ENCODE data around the gene MAP1S.
"Not testable (repeated sequence)": the region's sequence is repeated elsewhere in the genome, so short reads cannot be mapped to it uniquely, and the experiment has no call there.

The MAP1S gene

DNA sequence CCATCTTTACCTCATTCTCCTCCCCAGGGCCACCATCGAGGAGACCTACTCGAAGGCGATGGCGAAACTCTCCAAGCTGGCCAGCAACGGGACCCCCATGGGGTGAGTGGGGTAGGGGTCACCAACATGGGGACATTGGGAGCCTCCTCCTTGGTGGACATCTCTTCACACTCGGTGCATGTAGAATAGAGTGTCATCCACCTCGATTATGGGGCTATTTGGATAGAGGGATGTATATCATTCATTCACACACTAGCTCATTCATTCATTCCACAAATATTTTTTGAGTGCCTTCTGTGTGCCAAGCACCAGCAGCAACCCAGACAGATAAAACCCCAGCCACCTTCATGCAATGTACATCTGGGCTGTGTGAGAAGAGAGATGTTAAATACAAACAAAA, 45.1 kb downstream of the MAP1S start:
- DNase-seq (ENCODE audit: low read depth): no peak

GRCh38 chr19:17765069-17765618, 45.9 kb downstream of the MAP1S start:
- no peak for DNase-seq (ENCODE audit: low read depth)

DNA sequence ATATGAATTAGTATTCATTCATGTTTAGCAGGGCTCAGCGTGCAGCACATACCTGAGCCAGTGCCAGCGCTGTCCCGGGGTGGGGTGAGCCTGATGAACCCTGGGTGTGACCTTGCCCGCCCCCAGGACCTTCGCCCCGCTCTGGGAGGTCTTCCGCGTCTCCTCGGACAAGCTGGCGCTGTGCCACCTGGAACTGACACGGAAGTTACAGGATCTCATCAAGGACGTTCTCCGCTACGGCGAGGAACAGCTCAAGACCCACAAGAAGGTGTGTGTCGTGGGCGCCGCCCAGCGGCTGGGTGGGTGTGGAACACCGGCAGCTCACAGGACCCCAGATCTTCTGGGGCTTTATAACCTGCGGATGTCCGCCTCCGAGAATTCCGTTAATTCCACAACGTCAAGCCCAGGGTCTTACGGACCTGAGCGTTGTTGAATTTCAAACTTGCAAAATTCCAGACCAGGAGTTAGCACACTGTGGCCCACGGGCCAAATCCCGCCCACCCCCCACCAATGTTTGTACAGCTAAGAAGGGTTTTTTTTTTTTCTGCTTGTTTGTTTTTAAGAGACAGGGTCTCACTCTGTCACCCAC, 47.4 kb downstream of the MAP1S start:
- peak; percentile 55 for DNase-seq (ENCODE audit: low read depth)

- no peak for DNase-seq (ENCODE audit: low read depth)
Measured at GRCh38 chr19:17767559-17767958, 48.3 kb downstream of the MAP1S start.

- DNase-seq (ENCODE audit: low read depth): no peak
Measured at GRCh38 chr19:17770613-17771012, 51.3 kb downstream of the MAP1S start.

- DNase-seq (ENCODE audit: low read depth): no peak
Measured at GRCh38 chr19:17772172-17772571, 52.9 kb downstream of the MAP1S start.

- no peak for DNase-seq (ENCODE audit: low read depth)
Measured at GRCh38 chr19:17775245-17775927, 56.1 kb downstream of the MAP1S start.

DNA sequence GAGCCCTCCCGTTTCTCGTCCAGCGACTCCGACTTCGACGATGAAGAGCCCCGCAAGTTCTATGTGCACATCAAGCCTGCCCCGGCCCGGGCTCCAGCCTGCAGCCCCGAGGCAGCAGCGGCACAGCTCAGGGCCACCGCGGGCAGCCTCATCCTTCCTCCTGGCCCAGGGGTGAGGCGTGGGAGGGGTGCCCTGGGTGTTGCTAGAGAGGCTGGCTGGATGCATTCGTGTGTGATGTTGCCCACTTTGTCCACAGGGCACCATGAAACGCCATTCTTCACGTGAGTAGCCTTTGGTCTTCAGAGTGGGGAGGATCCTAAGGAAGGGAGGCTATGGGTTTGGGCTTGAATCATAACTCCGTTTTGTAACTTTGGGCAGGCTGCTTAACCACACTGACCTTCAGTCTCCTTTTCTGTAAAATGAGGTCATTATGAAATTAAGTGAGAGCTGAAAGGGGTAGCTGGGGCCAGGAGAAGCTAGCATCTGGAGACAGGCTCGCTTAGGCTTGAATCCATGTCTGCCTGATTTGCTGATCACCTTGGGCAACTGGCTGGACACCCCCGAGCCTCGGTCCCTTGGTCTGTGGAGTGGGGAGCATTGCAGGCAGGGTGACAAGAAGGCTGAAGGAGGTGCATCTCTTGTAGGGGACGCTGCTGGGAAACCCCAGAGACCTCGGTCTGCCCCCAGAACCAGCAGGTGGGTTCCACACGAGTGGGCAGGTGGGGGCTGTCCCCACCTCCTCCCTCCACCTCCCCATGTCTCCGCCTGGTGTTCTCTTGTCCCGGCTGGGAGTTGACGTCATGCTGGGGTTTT, 56.9 kb downstream of the MAP1S start:
- DNase-seq (ENCODE audit: low read depth): no peak

- DNase-seq (ENCODE audit: low read depth): not testable (repeated sequence)
Measured at GRCh38 chr19:17777840-17778239, 58.6 kb downstream of the MAP1S start.

- DNase-seq (ENCODE audit: low read depth): no peak
Measured at GRCh38 chr19:17778251-17778967, 59.1 kb downstream of the MAP1S start.

DNA sequence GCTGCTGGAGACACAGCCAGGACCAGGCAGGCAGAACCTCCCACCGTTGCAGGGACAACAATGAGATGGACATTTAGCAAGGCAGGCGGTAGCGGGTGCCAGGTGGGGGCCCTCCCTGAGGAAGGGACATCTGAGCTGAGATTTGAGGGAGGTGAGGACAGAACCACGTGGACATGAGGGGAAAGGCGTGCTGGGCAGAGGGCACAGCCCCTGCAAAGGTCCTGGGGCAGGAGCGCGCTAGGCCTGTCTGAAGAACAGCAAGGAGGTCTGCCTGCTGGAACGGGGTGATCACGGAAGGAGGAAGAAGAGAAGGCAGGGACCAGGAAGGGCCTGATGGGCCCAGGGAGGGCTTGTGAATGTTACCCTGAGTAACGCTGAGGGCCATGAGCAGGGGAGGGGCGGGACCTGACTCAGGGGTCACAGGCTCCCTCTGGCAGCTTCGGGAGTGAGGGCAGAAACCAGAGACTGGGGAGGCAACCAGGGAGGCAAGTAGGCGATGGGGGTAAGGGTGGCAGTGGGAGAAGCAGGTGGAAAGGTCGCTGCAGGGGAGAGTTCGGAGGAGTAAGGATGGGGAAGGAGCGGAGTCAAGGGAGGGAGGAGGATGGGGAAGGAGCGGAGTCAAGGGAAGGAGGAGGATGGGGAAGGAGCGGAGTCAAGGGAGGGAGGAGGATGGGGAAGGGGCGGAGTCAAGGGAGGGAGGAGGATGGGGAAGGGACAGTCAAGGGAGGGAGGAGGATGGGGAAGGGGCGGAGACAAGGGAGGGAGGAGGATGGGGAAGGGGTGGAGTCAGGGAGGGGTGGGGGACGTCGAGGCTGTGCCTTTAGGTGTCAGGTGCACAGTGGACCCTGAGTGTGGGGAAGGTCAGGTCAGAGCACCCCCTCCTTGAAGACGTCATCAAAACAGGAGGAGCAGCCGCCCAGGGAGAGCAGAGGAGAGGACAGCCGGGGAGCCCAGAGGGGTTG, 60.0 kb downstream of the MAP1S start:
- DNase-seq (ENCODE audit: low read depth): no peak

DNA sequence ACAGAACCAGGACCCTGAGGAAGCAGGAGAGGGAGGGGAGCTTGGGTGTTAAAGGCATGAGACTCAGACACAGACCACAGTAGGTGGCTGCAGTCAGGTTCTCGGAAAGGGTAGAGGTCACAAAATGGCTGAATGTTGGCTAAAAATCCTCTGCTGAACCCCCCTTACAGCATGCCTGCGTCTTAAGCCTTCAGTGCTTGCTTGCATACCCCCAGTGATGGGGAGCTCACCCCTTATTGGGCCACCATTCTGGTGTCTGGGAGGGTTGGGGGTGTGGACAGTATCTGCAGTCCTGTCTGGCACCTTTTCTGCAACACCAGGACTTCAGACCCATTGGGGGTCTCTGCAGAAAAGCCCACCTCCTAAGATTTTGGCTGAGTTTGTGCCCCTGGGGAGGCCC, 61.5 kb downstream of the MAP1S start:
- no peak for DNase-seq (ENCODE audit: low read depth)

- DNase-seq (ENCODE audit: low read depth): not testable (repeated sequence)
Measured at GRCh38 chr19:17783721-17784120, 64.4 kb downstream of the MAP1S start.
